HG03521 (cell line): ENCODE measurements around the gene ZNF593.

Experiments used
- ATAC-seq: cut with Tn5 transposase; IDR thresholded peaks from one replicate; pipeline ENCODE4 v1.9.1; 2021; ENCODE audit warnings: mild to moderate bottlenecking, moderate library complexity; ENCODE audit not compliant: unreplicated experiment

Gene ZNF593

GRCh38 chr1:26145960-26146294 is 23.8 kb upstream of the ZNF593 start:
- ATAC-seq = no peak

- no peak for ATAC-seq
These were observed 20.8 kb upstream of the ZNF593 start for GRCh38 chr1:26148887-26149286.

GRCh38 chr1:26153966-26154532 is 15.7 kb upstream of the ZNF593 start:
- no peak for ATAC-seq

- no peak for ATAC-seq
These were observed 15.0 kb upstream of the ZNF593 start for GRCh38 chr1:26154750-26155149.

GRCh38 chr1:26155370-26156284 is 14.1 kb upstream of the ZNF593 start:
- no peak for ATAC-seq

GRCh38 chr1:26156285-26157038 is 13.2 kb upstream of the ZNF593 start:
- ATAC-seq = no peak

GRCh38 chr1:26158271-26158907 is 11.3 kb upstream of the ZNF593 start:
- no peak for ATAC-seq

- no peak for ATAC-seq
These were observed 10.6 kb upstream of the ZNF593 start, which contains the start of gene FAM110D for GRCh38 chr1:26158908-26159742. FAM110D (plus strand) TSS chr1:26159079; CDS start chr1:26161292, 2,213 bp downstream.

GRCh38 chr1:26159743-26160039 is 10.0 kb upstream of the ZNF593 start:
- ATAC-seq = no peak

GRCh38 chr1:26160527-26161414 is 8.9 kb upstream of the ZNF593 start:
- no peak for ATAC-seq

- no peak for ATAC-seq
These were observed 8.1 kb upstream of the ZNF593 start for GRCh38 chr1:26161415-26162219.

- no peak for ATAC-seq
These were observed 7.4 kb upstream of the ZNF593 start for GRCh38 chr1:26162220-26162709.

GRCh38 chr1:26163684-26164035 is 6.0 kb upstream of the ZNF593 start:
- no peak for ATAC-seq

- ATAC-seq = no peak
These were observed 5.5 kb upstream of the ZNF593 start for GRCh38 chr1:26164036-26164860.

- no peak for ATAC-seq
These were observed 4.6 kb upstream of the ZNF593 start for GRCh38 chr1:26164861-26165842.

GRCh38 chr1:26166719-26167281 is 2.9 kb upstream of the ZNF593 start:
- no peak for ATAC-seq
